Measurements from ENCODE around the gene ARHGEF19. TPM values are rescaled to one million over a fixed set of nuclear protein-coding genes. Genes with fewer than 3 reads are reported as not detected.
A peak's percentile ranks its signal among the peaks of the same experiment; 100 is the strongest.

Gene ARHGEF19
- total and polyA plus RNA-seq, 9 of the 15 experiments (the other 6 are each of a cell fraction or from before 2014, with no cell fraction given): 0.73 to 21.0 (median 5.2) TPM

GRCh38 chr1:16217061-16217785 lies 4.8 kb upstream of the ARHGEF19 start (continued):
- TF ChIP-seq, protein P1, sequence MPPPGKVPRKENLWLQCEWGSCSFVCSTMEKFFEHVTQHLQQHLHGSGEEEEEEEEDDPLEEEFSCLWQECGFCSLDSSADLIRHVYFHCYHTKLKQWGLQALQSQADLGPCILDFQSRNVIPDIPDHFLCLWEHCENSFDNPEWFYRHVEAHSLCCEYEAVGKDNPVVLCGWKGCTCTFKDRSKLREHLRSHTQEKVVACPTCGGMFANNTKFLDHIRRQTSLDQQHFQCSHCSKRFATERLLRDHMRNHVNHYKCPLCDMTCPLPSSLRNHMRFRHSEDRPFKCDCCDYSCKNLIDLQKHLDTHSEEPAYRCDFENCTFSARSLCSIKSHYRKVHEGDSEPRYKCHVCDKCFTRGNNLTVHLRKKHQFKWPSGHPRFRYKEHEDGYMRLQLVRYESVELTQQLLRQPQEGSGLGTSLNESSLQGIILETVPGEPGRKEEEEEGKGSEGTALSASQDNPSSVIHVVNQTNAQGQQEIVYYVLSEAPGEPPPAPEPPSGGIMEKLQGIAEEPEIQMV (tag; conservative IDR thresholded peaks at IDR 0.05; ENCODE audit: low read depth): no peak
- TF ChIP-seq NFIC (IDR thresholded peaks at IDR 0.05): peak; percentile 73
- peak in 1 of 2 experiments; percentile 7; a peak in 1 of 4 replicates for TF ChIP-seq SIN3A (IDR thresholded peaks at IDR 0.05; ENCODE audit: borderline replicate concordance in 2 of 2, control insufficient read depth in 1 of 2, low read depth in 2 of 2, low read length in 2 of 2)
- TF ChIP-seq HDAC3 (IDR thresholded peaks at IDR 0.05; ENCODE audit: borderline replicate concordance, partially characterized antibody): no peak
- peak; percentile 22 for TF ChIP-seq NEUROD1 (IDR thresholded peaks at IDR 0.05; ENCODE audit: borderline replicate concordance, low read depth, low read length, partially characterized antibody)
- TF ChIP-seq ZNF668 (CRISPR knock-in tag; IDR thresholded peaks at IDR 0.05): peak; percentile 63; the same call in 1 of the 2 replicates
- 0 out of 4 replicates have a peak, but pooled peaks of 1 of the 2 experiments have one; percentile 56 for TF ChIP-seq ARNT (IDR thresholded peaks at IDR 0.05)
- TF ChIP-seq RBFOX2 (IDR thresholded peaks at IDR 0.05; ENCODE audit: low read depth, low read length): peak; percentile 48; the same call in 1 of the 2 replicates
- no peak for TF ChIP-seq PBX2 (CRISPR knock-in tag; IDR thresholded peaks at IDR 0.05; ENCODE audit: low read depth)
- no peak for TF ChIP-seq PBX2 (tag; conservative IDR thresholded peaks at IDR 0.05; ENCODE audit: low read depth)
- TF ChIP-seq, protein P2, sequence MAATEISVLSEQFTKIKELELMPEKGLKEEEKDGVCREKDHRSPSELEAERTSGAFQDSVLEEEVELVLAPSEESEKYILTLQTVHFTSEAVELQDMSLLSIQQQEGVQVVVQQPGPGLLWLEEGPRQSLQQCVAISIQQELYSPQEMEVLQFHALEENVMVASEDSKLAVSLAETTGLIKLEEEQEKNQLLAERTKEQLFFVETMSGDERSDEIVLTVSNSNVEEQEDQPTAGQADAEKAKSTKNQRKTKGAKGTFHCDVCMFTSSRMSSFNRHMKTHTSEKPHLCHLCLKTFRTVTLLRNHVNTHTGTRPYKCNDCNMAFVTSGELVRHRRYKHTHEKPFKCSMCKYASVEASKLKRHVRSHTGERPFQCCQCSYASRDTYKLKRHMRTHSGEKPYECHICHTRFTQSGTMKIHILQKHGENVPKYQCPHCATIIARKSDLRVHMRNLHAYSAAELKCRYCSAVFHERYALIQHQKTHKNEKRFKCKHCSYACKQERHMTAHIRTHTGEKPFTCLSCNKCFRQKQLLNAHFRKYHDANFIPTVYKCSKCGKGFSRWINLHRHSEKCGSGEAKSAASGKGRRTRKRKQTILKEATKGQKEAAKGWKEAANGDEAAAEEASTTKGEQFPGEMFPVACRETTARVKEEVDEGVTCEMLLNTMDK (IDR thresholded peaks at IDR 0.05; ENCODE audit: borderline replicate concordance, insufficient read depth, low read depth, low read length, poor library complexity, severe bottlenecking): no peak
- peak; percentile 22; the same call in 1 of the 2 replicates for TF ChIP-seq CXXC5 (CRISPR knock-in tag; IDR thresholded peaks at IDR 0.05)
- TF ChIP-seq, protein P3, sequence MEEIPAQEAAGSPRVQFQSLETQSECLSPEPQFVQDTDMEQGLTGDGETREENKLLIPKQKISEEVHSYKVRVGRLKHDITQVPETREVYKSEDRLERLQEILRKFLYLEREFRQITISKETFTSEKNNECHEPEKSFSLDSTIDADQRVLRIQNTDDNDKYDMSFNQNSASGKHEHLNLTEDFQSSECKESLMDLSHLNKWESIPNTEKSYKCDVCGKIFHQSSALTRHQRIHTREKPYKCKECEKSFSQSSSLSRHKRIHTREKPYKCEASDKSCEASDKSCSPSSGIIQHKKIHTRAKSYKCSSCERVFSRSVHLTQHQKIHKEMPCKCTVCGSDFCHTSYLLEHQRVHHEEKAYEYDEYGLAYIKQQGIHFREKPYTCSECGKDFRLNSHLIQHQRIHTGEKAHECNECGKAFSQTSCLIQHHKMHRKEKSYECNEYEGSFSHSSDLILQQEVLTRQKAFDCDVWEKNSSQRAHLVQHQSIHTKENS (CRISPR knock-in tag; IDR thresholded peaks at IDR 0.05): no peak
- peak; percentile 37; the same call in 1 of the 2 replicates for TF ChIP-seq KLF13 (tag; IDR thresholded peaks at IDR 0.05; ENCODE audit: borderline replicate concordance, low read depth)
- no peak for TF ChIP-seq U2AF1 (optimal IDR thresholded peaks at IDR 0.05; ENCODE audit: low read depth, low read length)
- no peak for TF ChIP-seq ETV5 (CRISPR knock-in tag; IDR thresholded peaks at IDR 0.05; ENCODE audit: low read depth)
- TF ChIP-seq RBM39 (optimal IDR thresholded peaks at IDR 0.05; ENCODE audit: low read depth, low read length): no peak
- TF ChIP-seq HNRNPL (IDR thresholded peaks at IDR 0.05; ENCODE audit: low read depth, low read length): peak; percentile 65; the same call in 1 of the 2 replicates
- TF ChIP-seq NRF1 (conservative IDR thresholded peaks at IDR 0.05 in 1 of 2, IDR thresholded peaks at IDR 0.05 in 1 of 2): peak; percentile 45 to 56

All from K562 (cell line).